IPS-18a (cell line): ENCODE data around the gene SPRYD4.
A peak's percentile ranks its signal among the peaks of the same experiment; 100 is the strongest.
"Not testable (repeated sequence)": the region's sequence is repeated elsewhere in the genome, so short reads cannot be mapped to it uniquely, and the experiment has no call there.

Source experiments
- H3K27ac ChIP-seq: one replicate; pipeline ENCODE4 v1.5.1; 2013; ENCODE audit warnings: low read length
- H3K27me3 ChIP-seq: one replicate; pipeline ENCODE4 v1.6.1; 2013; ENCODE audit warnings: mild to moderate bottlenecking, low read length; ENCODE audit not compliant: control insufficient read depth, insufficient read depth
- H3K36me3 ChIP-seq: one replicate; pipeline ENCODE4 v1.6.1; 2013; ENCODE audit warnings: low read depth, low read length; ENCODE audit not compliant: control insufficient read depth
- H3K4me1 ChIP-seq: one replicate; pipeline ENCODE4 v1.6.1; 2013; ENCODE audit warnings: low read depth, low read length; ENCODE audit not compliant: control insufficient read depth
- H3K4me3 ChIP-seq: one replicate; pipeline ENCODE4 v1.5.1; 2013; ENCODE audit warnings: low read length
- H3K9ac ChIP-seq: one replicate; pipeline ENCODE4 v1.6.1; 2013; ENCODE audit warnings: mild to moderate bottlenecking, low read length, moderate library complexity
- H3K9me3 ChIP-seq: one replicate; pipeline ENCODE4 v1.6.1; 2013; ENCODE audit warnings: low read depth, low read length; ENCODE audit not compliant: control insufficient read depth

SPRYD4 gene

GRCh38 chr12:56479625-56480024 is 11.2 kb downstream of the SPRYD4 start:
- Histone ChIP-seq H3K4me1 (no peaks in the 10 kb centered on the region), H3K27me3 (no peaks in the 10 kb centered on the region)

GRCh38 chr12:56484566-56484965 is 16.2 kb downstream of the SPRYD4 start:
- H3K36me3 ChIP-seq, result no peaks in the 10 kb centered on the region
- H3K27ac ChIP-seq, result no peak overlapping the region
- no peak overlapping the region for H3K9ac ChIP-seq
- H3K27me3 ChIP-seq, result peaks cover 39% of the 10 kb centered on the region
- H3K4me3 ChIP-seq, result no peak overlapping the region
- H3K4me1 ChIP-seq, result no peaks in the 10 kb centered on the region
- no peaks in the 10 kb centered on the region for H3K9me3 ChIP-seq

More at GRCh38 chr12:56479625-56480024, 11.2 kb downstream of the SPRYD4 start:
- H3K36me3 ChIP-seq, result no peaks in the 10 kb centered on the region
- H3K27ac ChIP-seq, result no peak overlapping the region
- H3K4me3 ChIP-seq, result no peak overlapping the region
- no peak overlapping the region for H3K9ac ChIP-seq
- H3K9me3 ChIP-seq, result no peaks in the 10 kb centered on the region

- H3K9me3 ChIP-seq, result no peaks in the 10 kb centered on the region
- H3K27ac ChIP-seq, result no peak overlapping the region
- H3K36me3 ChIP-seq, result no peaks in the 10 kb centered on the region
- H3K4me3 ChIP-seq, result peak overlapping the region; percentile 75
- H3K9ac ChIP-seq, result no peak overlapping the region
- H3K27me3 ChIP-seq, result peaks cover 60% of the 10 kb centered on the region
- H3K4me1 ChIP-seq, result no peaks in the 10 kb centered on the region
Measured at GRCh38 chr12:56486694-56487093, 18.3 kb downstream of the SPRYD4 start.

- Histone ChIP-seq H3K4me3 (peak overlapping the region; percentile 75), H3K9me3 (no peaks in the 10 kb centered on the region), H3K9ac (peak overlapping the region; percentile 29), H3K27ac (no peak overlapping the region), H3K27me3 (peaks cover 60% of the 10 kb centered on the region), H3K4me1 (no peaks in the 10 kb centered on the region), H3K36me3 (no peaks in the 10 kb centered on the region)
Measured at GRCh38 chr12:56487448-56488040, 19.2 kb downstream of the SPRYD4 start.

- Histone ChIP-seq H3K4me3 (peak within 1 kb of the TSS; percentile 75), H3K27ac (no peak within 1 kb of the TSS), H3K9ac (peak within 1 kb of the TSS; percentile 29), H3K27me3 (peaks cover 60% of the 10 kb centered on the region), H3K36me3 (no peaks in the 10 kb centered on the region), H3K9me3 (no peaks in the 10 kb centered on the region), H3K4me1 (no peaks in the 10 kb centered on the region)
Measured at GRCh38 chr12:56488041-56488955, 19.9 kb downstream of the SPRYD4 start, which contains the start of gene GLS2. Gene GLS2, minus strand, starts transcription at chr12:56488161. Its CDS starts 43 bp downstream, at chr12:56488118.

- Histone ChIP-seq H3K9ac (no peak overlapping the region), H3K36me3 (no peaks in the 10 kb centered on the region), H3K27me3 (peaks cover 60% of the 10 kb centered on the region), H3K4me1 (no peaks in the 10 kb centered on the region), H3K4me3 (no peak overlapping the region), H3K27ac (no peak overlapping the region), H3K9me3 (no peaks in the 10 kb centered on the region)
Measured at GRCh38 chr12:56490360-56490759, 22.0 kb downstream of the SPRYD4 start.

GRCh38 chr12:56493409-56494105 is 25.2 kb downstream of the SPRYD4 start:
- H3K4me1 ChIP-seq, H3K27ac ChIP-seq, H3K9ac ChIP-seq: not testable (repeated sequence)

GRCh38 chr12:56494106-56494415 is 25.7 kb downstream of the SPRYD4 start:
- not testable (repeated sequence) for H3K36me3 ChIP-seq, H3K9ac ChIP-seq, H3K4me3 ChIP-seq, H3K4me1 ChIP-seq, H3K27ac ChIP-seq, H3K9me3 ChIP-seq
- peaks cover 50% of the 10 kb centered on the region for H3K27me3 ChIP-seq

More at GRCh38 chr12:56493409-56494105, 25.2 kb downstream of the SPRYD4 start:
- H3K27me3 ChIP-seq, result peaks cover 50% of the 10 kb centered on the region
- not testable (repeated sequence) for H3K4me3 ChIP-seq, H3K9me3 ChIP-seq, H3K36me3 ChIP-seq

GRCh38 chr12:56494481-56494880 is 26.1 kb downstream of the SPRYD4 start:
- H3K36me3 ChIP-seq, H3K9ac ChIP-seq, H3K27ac ChIP-seq, H3K4me3 ChIP-seq, H3K9me3 ChIP-seq, H3K4me1 ChIP-seq: not testable (repeated sequence)
- peaks cover 50% of the 10 kb centered on the region for H3K27me3 ChIP-seq

- H3K36me3 ChIP-seq, H3K9me3 ChIP-seq, H3K27ac ChIP-seq, H3K4me1 ChIP-seq, H3K9ac ChIP-seq, H3K4me3 ChIP-seq: not testable (repeated sequence)
- peaks cover 41% of the 10 kb centered on the region for H3K27me3 ChIP-seq
Measured at GRCh38 chr12:56496704-56497103, 28.3 kb downstream of the SPRYD4 start.

GRCh38 chr12:56498126-56498902 is 29.9 kb downstream of the SPRYD4 start:
- H3K27me3 ChIP-seq, result peaks cover 41% of the 10 kb centered on the region
- not testable (repeated sequence) for H3K4me3 ChIP-seq, H3K9me3 ChIP-seq, H3K36me3 ChIP-seq, H3K9ac ChIP-seq, H3K27ac ChIP-seq, H3K4me1 ChIP-seq
